ENCODE results near the gene LRRC3. TPM values are rescaled to one million over a fixed set of nuclear protein-coding genes. Genes with fewer than 3 reads are reported as not detected.

The LRRC3 gene
- polyA plus RNA-seq, 1 donor (not counting 4 experiments of a cell fraction or from before 2014, with no cell fraction given), result 1.4 TPM

- FAIRE-seq, result no peak
- DNase-seq (ENCODE audit: low read depth, low spot score), result no peak
- no peaks in the 10 kb centered on the region for H4K20me1 ChIP-seq (ENCODE audit: control insufficient read depth, extremely low read depth, insufficient read depth, low read length)
- dilution Hi-C loops (cut with MboI; ENCODE audit: extremely low pct_ligation_motif_present, low sequenced_read_pairs), result loop anchor here (25.0 kb wide), 1 partner anchor 255 kb away; no protein-coding TSS in a partner anchor
- no peaks in the 10 kb centered on the region for H3K36me3 ChIP-seq (ENCODE audit: control insufficient read depth in 2 of 2, extremely low read depth in 1 of 2, insufficient read depth in 2 of 2, low read length in 2 of 2)
- H3K79me2 ChIP-seq (ENCODE audit: control insufficient read depth, insufficient read depth, low read length), result no peaks in the 10 kb centered on the region
- no peak overlapping the region for H3K4me2 ChIP-seq (ENCODE audit: control insufficient read depth, extremely low read depth, insufficient read depth, low read depth, low read length)
- no peaks in the 10 kb centered on the region for H3K9me1 ChIP-seq (ENCODE audit: control insufficient read depth, extremely low read depth, insufficient read depth, low read length)
- no peak overlapping the region for H3K4me3 ChIP-seq (ENCODE audit: control insufficient read depth in 2 of 3, extremely low read depth in 1 of 3, insufficient read depth in 2 of 3, low read depth in 1 of 3, low read length in 3 of 3)
- H3K9ac ChIP-seq (ENCODE audit: control insufficient read depth, extremely low read depth, insufficient read depth, low read length), result no peak overlapping the region
- H3K9me3 ChIP-seq (ENCODE audit: control insufficient read depth, low read depth, low read length), result no peaks in the 10 kb centered on the region
- no peak for TF ChIP-seq EZH2 (IDR thresholded peaks at IDR 0.05; ENCODE audit: low read length)
- TF ChIP-seq CTCF (optimal IDR thresholded peaks at IDR 0.05 in 1 of 3, IDR thresholded peaks at IDR 0.05 in 1 of 3, conservative IDR thresholded peaks at IDR 0.05 in 1 of 3; ENCODE audit: extremely low read depth in 1 of 3, insufficient read depth in 2 of 3, low read length in 3 of 3), result no peak
- no peaks in the 10 kb centered on the region for H3K27me3 ChIP-seq (ENCODE audit: control insufficient read depth, extremely low read depth, insufficient read depth, low read length)
- no peak overlapping the region for H2AFZ ChIP-seq (ENCODE audit: control insufficient read depth, low read length)
- no peak overlapping the region for H3K27ac ChIP-seq (ENCODE audit: control insufficient read depth, insufficient read depth, low read length)
- no peaks in the 10 kb centered on the region for H3K4me1 ChIP-seq (ENCODE audit: control insufficient read depth, extremely low read depth, insufficient read depth, low read length)
Measured at GRCh38 chr21:44482581-44483287, 27.4 kb downstream of the LRRC3 start.

DNA sequence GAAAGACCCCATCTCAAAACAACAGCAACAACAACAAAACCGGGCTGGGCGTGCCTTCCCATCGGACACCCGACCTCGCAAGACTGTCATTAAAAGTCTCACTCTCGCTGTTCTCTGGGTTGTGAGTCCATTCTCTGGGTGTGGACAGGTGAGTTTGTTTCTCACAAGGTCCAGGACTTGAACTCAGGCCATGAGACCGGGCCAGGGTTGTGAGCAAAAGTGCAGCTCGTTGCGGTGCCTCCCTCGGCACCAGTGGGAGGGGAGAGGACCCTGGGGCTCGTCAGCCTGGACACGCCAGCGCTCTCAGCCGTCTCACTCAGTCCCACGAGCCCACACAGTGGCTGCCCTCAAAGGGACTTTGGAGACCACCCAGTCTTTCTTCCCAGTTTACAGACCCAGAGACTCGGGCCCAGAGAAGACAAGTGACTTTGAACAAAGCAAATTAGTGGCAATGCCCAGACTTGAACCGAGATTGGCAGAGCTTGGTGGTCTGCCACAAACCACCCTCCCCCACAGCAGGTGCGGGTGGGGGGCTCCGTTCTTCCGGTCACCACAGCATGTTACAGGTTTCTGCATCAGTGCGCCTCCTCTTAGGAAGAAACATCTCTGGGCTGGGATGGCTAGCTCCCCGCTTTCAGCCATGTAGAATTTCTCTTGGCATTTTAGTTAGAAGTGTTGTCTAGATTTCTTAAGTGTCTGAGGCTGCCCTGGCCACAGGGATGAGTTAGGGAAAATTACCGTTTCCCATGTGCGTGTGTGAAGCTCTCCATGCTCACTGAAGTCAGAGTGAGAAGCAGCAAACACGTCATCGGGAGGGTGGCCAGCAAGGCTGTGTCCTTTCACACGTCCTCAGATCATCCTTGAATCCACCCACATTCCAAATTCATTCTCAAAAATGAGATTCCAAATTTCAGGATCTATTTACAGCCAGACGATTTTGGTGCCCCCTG is 28.3 kb downstream of the LRRC3 start:
- dilution Hi-C loops (cut with MboI; ENCODE audit: extremely low pct_ligation_motif_present, low sequenced_read_pairs), result loop anchor here (25.0 kb wide), 1 partner anchor 254 kb away; no protein-coding TSS in a partner anchor
- FAIRE-seq, result no peak
- H3K27me3 ChIP-seq (ENCODE audit: control insufficient read depth, extremely low read depth, insufficient read depth, low read length), result no peaks in the 10 kb centered on the region

More for the DNA sequence above, 28.3 kb downstream of the LRRC3 start:
- no peaks in the 10 kb centered on the region for H3K79me2 ChIP-seq (ENCODE audit: control insufficient read depth, insufficient read depth, low read length)
- no peak overlapping the region for H3K27ac ChIP-seq (ENCODE audit: control insufficient read depth, insufficient read depth, low read length)
- no peaks in the 10 kb centered on the region for H4K20me1 ChIP-seq (ENCODE audit: control insufficient read depth, extremely low read depth, insufficient read depth, low read length)
- no peak overlapping the region for H3K4me2 ChIP-seq (ENCODE audit: control insufficient read depth, extremely low read depth, insufficient read depth, low read depth, low read length)
- DNase-seq (ENCODE audit: low read depth, low spot score), result no peak
- no peak for TF ChIP-seq CTCF (optimal IDR thresholded peaks at IDR 0.05 in 1 of 3, IDR thresholded peaks at IDR 0.05 in 1 of 3, conservative IDR thresholded peaks at IDR 0.05 in 1 of 3; ENCODE audit: extremely low read depth in 1 of 3, insufficient read depth in 2 of 3, low read length in 3 of 3)
- TF ChIP-seq EZH2 (IDR thresholded peaks at IDR 0.05; ENCODE audit: low read length), result no peak
- no peaks in the 10 kb centered on the region for H3K36me3 ChIP-seq (ENCODE audit: control insufficient read depth in 2 of 2, extremely low read depth in 1 of 2, insufficient read depth in 2 of 2, low read length in 2 of 2)
- no peak overlapping the region for H3K4me3 ChIP-seq (ENCODE audit: control insufficient read depth in 2 of 3, extremely low read depth in 1 of 3, insufficient read depth in 2 of 3, low read depth in 1 of 3, low read length in 3 of 3)
- H3K9ac ChIP-seq (ENCODE audit: control insufficient read depth, extremely low read depth, insufficient read depth, low read length), result no peak overlapping the region
- H3K4me1 ChIP-seq (ENCODE audit: control insufficient read depth, extremely low read depth, insufficient read depth, low read length), result no peaks in the 10 kb centered on the region
- H3K9me1 ChIP-seq (ENCODE audit: control insufficient read depth, extremely low read depth, insufficient read depth, low read length), result no peaks in the 10 kb centered on the region
- H2AFZ ChIP-seq (ENCODE audit: control insufficient read depth, low read length), result no peak overlapping the region
- H3K9me3 ChIP-seq (ENCODE audit: control insufficient read depth, low read depth, low read length), result no peaks in the 10 kb centered on the region
